Upper lobe of left lung (tissue), 6 donors: Measurements from ENCODE around the gene LSM6. TPM values are rescaled to one million over a fixed set of nuclear protein-coding genes. Genes with fewer than 3 reads are reported as not detected.

ENCODE experiments used
- ATAC-seq, 2 donors: fragments of 200-7000 bp; cut with Tn5 transposase; one replicate each; pipeline ENCODE4 v1.9.1; 2022; ENCODE audit warnings: mild to moderate bottlenecking in 2 of 2, moderate library complexity in 2 of 2; ENCODE audit not compliant: low FRiP score in 2 of 2
- DNase-seq, 2 donors: peaks; one replicate each; pipeline ENCODE4 v3.0.0-alpha.2; 2019 to 2020
- H3K27ac ChIP-seq, 4 donors: fragments of 200-600 bp; sonication (generic); one replicate each; pipeline ENCODE4 v1.5.1; 2016 to 2019
- H3K27me3 ChIP-seq, 4 donors: fragments of 200-600 bp; sonication (generic); one replicate each; pipeline ENCODE4 v1.5.1; 2017 to 2019
- H3K36me3 ChIP-seq, 4 donors: fragments of 200-600 bp; sonication (generic); one replicate each; pipeline ENCODE4 v1.5.1; 2016 to 2019
- H3K4me1 ChIP-seq, 4 donors: fragments of 200-600 bp; sonication (generic); one replicate each; pipeline ENCODE4 v1.5.1; 2018 to 2019
- H3K4me3 ChIP-seq, 4 donors: fragments of 200-600 bp; sonication (generic); one replicate each; pipeline ENCODE4 v1.5.1; 2017 to 2019; ENCODE audit warnings: mild to moderate bottlenecking in 2 of 4, moderate library complexity in 1 of 4
- H3K9me3 ChIP-seq, 4 donors: fragments of 200-600 bp; sonication (generic); one replicate each; pipeline ENCODE4 v1.5.1; 2018 to 2019
- EP300 ChIP-seq, 4 donors: sonication (generic); formaldehyde crosslinking; IDR thresholded peaks; one replicate each; pipeline ENCODE4 v1.5.1; 2017; ENCODE audit warnings: antibody characterized with exemption in 4 of 4, control low read depth in 2 of 4
- POLR2A ChIP-seq, 4 donors: fragments of 450-650 bp; IDR thresholded peaks; one replicate each; pipeline ENCODE4 v1.5.1; 2016 to 2017; ENCODE audit warnings: antibody characterized with exemption in 4 of 4, mild to moderate bottlenecking in 2 of 4
- POLR2AphosphoS5 ChIP-seq, 2 donors: sonication (generic); formaldehyde crosslinking; IDR thresholded peaks; one replicate each; pipeline ENCODE4 v1.5.1; 2017; ENCODE audit warnings: antibody characterized with exemption in 2 of 2
- WGBS, 2 donors: methylation state at CpG; one replicate each; pipeline ENCODE4 v1.1.5; 2017 to 2018; 5-methylcytosine and 5-hydroxymethylcytosine counted together
- total RNA-seq, 6 donors: library from RNA; depleted of rRNA in 4 of 6; stranded (reverse); fragments of >200 nt in 4 of 6; gene quantifications; one replicate each; pipeline versions ENCODE4 v1.1.0 to v1.2.1, GENCODE V29; 2016 to 2021
- TF ChIP-seq, protein P1 (sequence below), 6 experiments: fragments of 450-650 bp in 4 of 6; fragments of 200-600 bp in 2 of 6; sonication (generic) in 2 of 6; IDR thresholded peaks; one replicate each; pipeline ENCODE4 v1.5.1; 2016 to 2019; ENCODE audit warnings: antibody characterized with exemption in 6 of 6
- donor health status: DM: no; HTN: no; CAD: no; lungs with moderate emphysema.
- donor health status: DM: no; HTN: yes; CAD: no; lungs with severe emphysema.

Gene LSM6
- total RNA-seq, 6 donors from 2014 or later: 19.6 to 48.2 (median 33.5) TPM

DNA sequence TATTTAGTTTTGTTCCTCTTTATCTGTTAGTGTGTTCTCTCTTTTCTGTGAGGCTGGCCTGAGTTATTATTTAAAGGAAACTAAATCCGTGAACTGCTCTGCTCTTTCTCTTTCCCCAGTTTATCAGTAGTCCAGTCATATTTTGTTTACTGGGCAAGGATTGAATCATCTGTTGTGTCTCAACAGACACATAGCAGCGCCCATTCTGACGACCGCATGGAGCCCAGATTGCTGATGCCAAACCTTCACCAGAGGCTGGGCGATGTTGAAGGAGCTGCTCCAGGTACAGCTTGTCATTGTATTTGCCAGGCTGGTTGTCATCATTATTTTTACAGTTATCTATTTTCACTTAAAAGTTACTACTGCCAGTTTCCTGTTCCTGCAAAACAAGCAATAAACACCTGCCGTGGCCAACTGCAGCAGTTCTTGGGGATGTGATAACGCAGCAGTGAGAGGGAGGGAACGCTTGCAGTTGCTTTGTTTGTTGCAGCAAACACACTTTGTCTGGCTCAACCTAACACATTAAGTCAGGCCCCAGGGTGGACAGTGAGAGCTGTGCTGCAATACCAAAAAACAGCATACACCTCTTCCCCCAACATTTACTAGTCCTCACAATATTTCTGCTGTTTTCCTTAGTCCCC, 48.9 kb downstream of the LSM6 start:
- ATAC-seq: peak in 1 of 2 donors; percentile 35
- Histone ChIP-seq H3K27me3 (no peaks in the 10 kb centered on the region), H3K27ac (no peak overlapping the region), H3K4me3 (no peak overlapping the region), H3K36me3 (no peaks in the 10 kb centered on the region), H3K9me3 (no peaks in the 10 kb centered on the region), H3K4me1 (no peaks in the 10 kb centered on the region)
- 53 to 63% methylated on average over 8 of the region's 8 CpGs for WGBS, 2 donors
- no peak for TF ChIP-seq POLR2A (IDR thresholded peaks at IDR 0.05)
- no peak for TF ChIP-seq EP300 (IDR thresholded peaks at IDR 0.05)
- TF ChIP-seq, protein P1, sequence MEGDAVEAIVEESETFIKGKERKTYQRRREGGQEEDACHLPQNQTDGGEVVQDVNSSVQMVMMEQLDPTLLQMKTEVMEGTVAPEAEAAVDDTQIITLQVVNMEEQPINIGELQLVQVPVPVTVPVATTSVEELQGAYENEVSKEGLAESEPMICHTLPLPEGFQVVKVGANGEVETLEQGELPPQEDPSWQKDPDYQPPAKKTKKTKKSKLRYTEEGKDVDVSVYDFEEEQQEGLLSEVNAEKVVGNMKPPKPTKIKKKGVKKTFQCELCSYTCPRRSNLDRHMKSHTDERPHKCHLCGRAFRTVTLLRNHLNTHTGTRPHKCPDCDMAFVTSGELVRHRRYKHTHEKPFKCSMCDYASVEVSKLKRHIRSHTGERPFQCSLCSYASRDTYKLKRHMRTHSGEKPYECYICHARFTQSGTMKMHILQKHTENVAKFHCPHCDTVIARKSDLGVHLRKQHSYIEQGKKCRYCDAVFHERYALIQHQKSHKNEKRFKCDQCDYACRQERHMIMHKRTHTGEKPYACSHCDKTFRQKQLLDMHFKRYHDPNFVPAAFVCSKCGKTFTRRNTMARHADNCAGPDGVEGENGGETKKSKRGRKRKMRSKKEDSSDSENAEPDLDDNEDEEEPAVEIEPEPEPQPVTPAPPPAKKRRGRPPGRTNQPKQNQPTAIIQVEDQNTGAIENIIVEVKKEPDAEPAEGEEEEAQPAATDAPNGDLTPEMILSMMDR (IDR thresholded peaks at IDR 0.05): no peak
- no peak for TF ChIP-seq POLR2AphosphoS5 (IDR thresholded peaks at IDR 0.05)
- DNase-seq: no peak

DNA sequence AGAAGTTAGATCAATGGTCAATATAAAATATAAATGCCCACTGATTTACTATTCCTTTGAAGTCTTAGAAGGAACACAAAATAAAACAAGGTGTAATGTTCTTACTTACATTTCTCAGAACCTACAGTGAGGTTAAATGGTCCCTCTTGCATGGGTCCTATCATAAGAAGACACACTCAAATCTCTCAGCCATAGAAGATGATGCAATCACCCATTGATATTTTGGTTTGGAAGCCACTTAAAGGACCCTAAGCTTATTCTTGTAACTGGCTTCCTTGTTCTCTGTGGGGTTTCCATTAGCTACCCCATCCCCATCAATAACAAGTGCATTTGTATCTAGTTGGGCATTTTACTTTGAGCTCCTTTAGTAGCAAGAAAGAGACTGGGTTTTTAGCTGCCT, 53.9 kb downstream of the LSM6 start:
- ATAC-seq: no peak
- no peak overlapping the region for H3K4me3 ChIP-seq
- TF ChIP-seq, protein P1 (IDR thresholded peaks at IDR 0.05): no peak
- TF ChIP-seq POLR2AphosphoS5 (IDR thresholded peaks at IDR 0.05) (no peak), POLR2A (IDR thresholded peaks at IDR 0.05) (no peak), EP300 (IDR thresholded peaks at IDR 0.05) (no peak)
- no peak overlapping the region for H3K27ac ChIP-seq
- no peaks in the 10 kb centered on the region for H3K36me3 ChIP-seq
- no peaks in the 10 kb centered on the region for H3K27me3 ChIP-seq
- H3K4me1 ChIP-seq: peaks cover 0 to 2% (median 0%) of the 10 kb centered on the region in 4 donors
- DNase-seq: no peak
- peaks cover 0 to 11% (median 9%) of the 10 kb centered on the region in 4 donors for H3K9me3 ChIP-seq

DNA sequence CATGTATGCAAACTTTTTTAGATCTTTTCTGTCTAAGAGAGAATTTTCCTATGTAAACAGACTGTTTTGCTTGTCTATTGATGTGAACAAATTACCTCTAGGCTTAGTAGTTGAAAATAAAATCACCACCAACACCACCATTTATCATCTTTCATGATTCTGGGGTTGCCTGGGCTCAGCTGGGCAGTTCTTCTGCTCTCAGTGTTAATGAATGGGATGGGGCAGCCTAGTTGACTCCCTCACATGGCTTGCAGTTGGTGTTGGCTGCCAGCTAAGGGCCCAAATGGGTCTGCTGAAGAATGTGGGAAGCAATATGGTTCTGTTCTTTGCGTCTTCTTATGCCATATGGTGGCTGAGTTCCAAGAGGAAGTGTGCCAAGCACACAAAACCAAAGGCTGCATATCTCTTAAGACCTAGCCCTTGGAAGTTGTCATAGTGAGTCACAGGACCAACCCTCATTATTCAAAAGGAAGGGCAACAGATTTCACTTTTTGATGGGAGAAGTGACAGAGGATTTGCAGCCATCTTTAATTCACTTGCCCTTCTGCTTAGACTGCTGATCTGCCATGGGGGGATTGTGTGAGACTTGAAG, 56.7 kb downstream of the LSM6 start:
- H3K9me3 ChIP-seq: peaks cover 0 to 11% (median 9%) of the 10 kb centered on the region in 4 donors
- H3K27me3 ChIP-seq: no peaks in the 10 kb centered on the region
- no peak overlapping the region for H3K27ac ChIP-seq
- 68% methylated on average over 1 of the region's 1 CpG; no CpG with 5 or more reads in 1 of the 2 donors for WGBS, 2 donors
- DNase-seq: no peak
- no peak for ATAC-seq
- H3K4me3 ChIP-seq: no peak overlapping the region
- H3K4me1 ChIP-seq: peaks cover 9 to 22% (median 15%) of the 10 kb centered on the region in 4 donors
- H3K36me3 ChIP-seq: no peaks in the 10 kb centered on the region
- TF ChIP-seq POLR2AphosphoS5 (IDR thresholded peaks at IDR 0.05) (no peak), POLR2A (IDR thresholded peaks at IDR 0.05) (no peak), EP300 (IDR thresholded peaks at IDR 0.05) (no peak)
- TF ChIP-seq, protein P1 (IDR thresholded peaks at IDR 0.05): no peak

DNA sequence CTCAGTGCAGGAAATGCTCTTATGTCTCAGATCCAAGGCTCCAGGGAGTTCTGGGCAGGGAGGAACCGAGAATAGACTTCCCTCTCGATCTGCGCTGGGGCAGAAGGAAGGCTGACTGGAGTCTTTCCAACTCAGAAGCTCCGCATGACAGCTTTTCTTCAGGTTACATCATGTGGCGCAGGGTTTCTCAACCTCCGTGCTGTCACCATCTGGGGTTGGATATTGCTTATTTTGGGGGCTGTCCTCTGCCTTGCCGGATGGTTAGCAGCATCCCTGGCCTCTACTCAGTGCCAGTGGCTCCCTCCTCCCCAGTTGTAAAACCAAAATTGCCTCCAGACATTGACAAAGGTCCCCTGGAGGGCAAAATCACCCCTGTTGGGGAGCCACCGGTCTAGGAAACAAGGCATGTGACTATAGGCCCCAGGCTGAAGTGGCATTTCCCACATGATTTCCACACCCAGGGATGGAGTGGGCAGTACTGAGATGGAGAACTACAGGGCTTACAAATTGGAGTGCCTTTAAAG, 60.2 kb downstream of the LSM6 start:
- Histone ChIP-seq H3K36me3 (no peaks in the 10 kb centered on the region), H3K27ac (peak overlapping the region; percentile 78 to 87 (median 84)), H3K27me3 (no peaks in the 10 kb centered on the region), H3K4me1 (peaks cover 9 to 28% (median 17%) of the 10 kb centered on the region in 4 donors), H3K9me3 (peaks cover 0 to 11% (median 9%) of the 10 kb centered on the region in 4 donors), H3K4me3 (no peak overlapping the region)
- WGBS, 2 donors: 39 to 55% methylated on average over 6 to 8 of the region's 8 CpGs
- DNase-seq (peak in 1 of 2 donors; percentile 34), ATAC-seq (peak in 1 of 2 donors; percentile 62)
- TF ChIP-seq, protein P1 (IDR thresholded peaks at IDR 0.05): no peak
- TF ChIP-seq POLR2AphosphoS5 (IDR thresholded peaks at IDR 0.05): peak; percentile 19 to 25
